Hepatocyte (in vitro differentiated cells): Measurements from ENCODE around the gene SLMAP.

Source experiments
- CTCF ChIP-seq: fragments of 200-600 bp; sonication (generic); IDR thresholded peaks from 2 replicates; pipeline ENCODE4 v1.5.1; 2016; ENCODE audit warnings: antibody characterized with exemption, mild to moderate bottlenecking; ENCODE audit not compliant: poor library complexity
- EZH2 ChIP-seq: fragments of 200-600 bp; sonication (generic); IDR thresholded peaks from 2 replicates; pipeline ENCODE4 v1.6.1; 2016; ENCODE audit warnings: antibody characterized with exemption, mild to moderate bottlenecking, borderline replicate concordance

GRCh38 chr3:57960174-57960505, 204.0 kb downstream of the SLMAP start:
- TF ChIP-seq CTCF (no peak), EZH2 (no peak)
